DND-41 (cell line): Measurements from ENCODE around the gene KIF17.
A peak's percentile ranks its signal among the peaks of the same experiment; 100 is the strongest.

ENCODE experiments used
- ATAC-seq: fragments of 200-7000 bp; cut with Tn5 transposase; 3 replicates; pipeline ENCODE4 v1.9.1; 2021; ENCODE audit warnings: low read depth; ENCODE audit not compliant: insufficient read depth
- DNase-seq: peaks from one replicate; pipeline ENCODE4 v3.0.0-alpha.2; 2020
- H2AFZ ChIP-seq: 2 replicates; pipeline ENCODE4 v1.6.0; 2012; ENCODE audit warnings: low read depth, low read length
- H3K27ac ChIP-seq: 2 replicates; pipeline ENCODE4 v1.5.1; 2012; ENCODE audit warnings: low read length, inconsistent platforms
- H3K27me3 ChIP-seq: fragments of 200-600 bp; sonication (generic); 2 replicates; pipeline ENCODE4 v1.6.0; 2012; ENCODE audit warnings: low read length, mild to moderate bottlenecking, inconsistent platforms; ENCODE audit not compliant: insufficient read depth, poor library complexity
- H3K36me3 ChIP-seq: 2 replicates; pipeline ENCODE4 v1.5.1; 2012; ENCODE audit warnings: low read length, inconsistent platforms; ENCODE audit not compliant: insufficient read depth
- H3K4me1 ChIP-seq: 2 replicates; pipeline ENCODE4 v1.5.1; 2012; ENCODE audit warnings: mild to moderate bottlenecking, low read length; ENCODE audit not compliant: insufficient read depth
- H3K4me2 ChIP-seq: 2 replicates; pipeline ENCODE4 v1.6.0; 2012; ENCODE audit warnings: mild to moderate bottlenecking, moderate library complexity, low read length, inconsistent platforms; ENCODE audit not compliant: insufficient read depth
- H3K4me3 ChIP-seq, 2 experiments: fragments of 200-600 bp in 1 of 2; shearing (Covaris generic) in 1 of 2; 2 replicates each; pipeline ENCODE4 v1.5.1; 2012 to 2016; ENCODE audit warnings: inconsistent platforms in 2 of 2, low read length in 2 of 2, mild to moderate bottlenecking in 2 of 2, low read depth in 1 of 2, moderate library complexity in 1 of 2
- H3K79me2 ChIP-seq: 2 replicates; pipeline ENCODE4 v1.6.0; 2012; ENCODE audit warnings: low read length, inconsistent platforms; ENCODE audit not compliant: insufficient read depth
- H3K9ac ChIP-seq: 2 replicates; pipeline ENCODE4 v1.6.0; 2012; ENCODE audit warnings: low read depth, mild to moderate bottlenecking, inconsistent platforms, low read length, moderate library complexity
- H3K9me3 ChIP-seq: 2 replicates; pipeline ENCODE4 v1.5.1; 2012; ENCODE audit warnings: low read length, moderate library complexity, mild to moderate bottlenecking, inconsistent platforms; ENCODE audit not compliant: insufficient read depth, severe bottlenecking
- H4K20me1 ChIP-seq: 2 replicates; pipeline ENCODE4 v1.6.0; 2012; ENCODE audit warnings: low read length; ENCODE audit not compliant: insufficient read depth
- CTCF ChIP-seq: IDR thresholded peaks from 2 replicates; pipeline ENCODE4 v1.5.1; 2012; ENCODE audit warnings: borderline replicate concordance, low read length, moderate library complexity, mild to moderate bottlenecking; ENCODE audit not compliant: poor library complexity, severe bottlenecking; ENCODE audit errors: extremely low read depth
- EZH2 ChIP-seq: IDR thresholded peaks from 3 replicates; pipeline ENCODE4 v1.6.1; 2012; ENCODE audit warnings: borderline replicate concordance, low read depth, mild to moderate bottlenecking, moderate library complexity, low read length, inconsistent platforms; ENCODE audit not compliant: severe bottlenecking

Gene KIF17

GRCh38 chr1:20668581-20668980 lies 49.2 kb downstream of the KIF17 start:
- no peak for TF ChIP-seq EZH2
- TF ChIP-seq CTCF = no peak
- no peaks in the 10 kb centered on the region for H3K36me3 ChIP-seq
- DNase-seq (no peak), ATAC-seq (no peak)
- no peaks in the 10 kb centered on the region for H3K27me3 ChIP-seq
- no peak overlapping the region for H3K9ac ChIP-seq
- H3K79me2 ChIP-seq = no peaks in the 10 kb centered on the region
- H3K9me3 ChIP-seq = no peaks in the 10 kb centered on the region
- H3K4me1 ChIP-seq = 0 out of 2 replicates have a peak, but pooled peaks cover 8% of the 10 kb centered on the region
- H3K4me3 ChIP-seq = no peak overlapping the region
- no peak overlapping the region for H2AFZ ChIP-seq
- H3K4me2 ChIP-seq = no peak overlapping the region
- no peak overlapping the region for H3K27ac ChIP-seq
- no peaks in the 10 kb centered on the region; the same call in 1 of the 2 replicates for H4K20me1 ChIP-seq

GRCh38 chr1:20666804-20667203 lies 51.0 kb downstream of the KIF17 start:
- Histone ChIP-seq H3K27me3 (no peaks in the 10 kb centered on the region), H3K27ac (no peak overlapping the region), H4K20me1 (no peaks in the 10 kb centered on the region), H3K4me3 (no peak overlapping the region), H3K9me3 (no peaks in the 10 kb centered on the region), H3K79me2 (peaks cover 5% of the 10 kb centered on the region; the same call in 1 of the 2 replicates), H2AFZ (peak overlapping the region; percentile 63), H3K4me2 (0 out of 2 replicates have a peak overlapping the region, but pooled peaks have one; percentile 2), H3K9ac (no peak overlapping the region), H3K36me3 (no peaks in the 10 kb centered on the region; the same call in 1 of the 2 replicates), H3K4me1 (peaks cover 18% of the 10 kb centered on the region)
- ATAC-seq (peak; percentile 74), DNase-seq (peak; percentile 34)
- TF ChIP-seq EZH2 (no peak), CTCF (no peak)

- H3K79me2 ChIP-seq = peaks cover 9% of the 10 kb centered on the region
- no peaks in the 10 kb centered on the region; the same call in 1 of the 2 replicates for H3K36me3 ChIP-seq
- no peak for ATAC-seq
- no peaks in the 10 kb centered on the region for H4K20me1 ChIP-seq
- no peak for TF ChIP-seq CTCF
- no peak for TF ChIP-seq EZH2
- H2AFZ ChIP-seq = peak overlapping the region; percentile 63; the same call in 1 of the 2 replicates
- no peak for DNase-seq
- H3K27ac ChIP-seq = no peak overlapping the region
- peaks cover 19% of the 10 kb centered on the region for H3K4me1 ChIP-seq
- H3K27me3 ChIP-seq = no peaks in the 10 kb centered on the region
- H3K9ac ChIP-seq = no peak overlapping the region; the same call in 1 of the 2 replicates
- no peaks in the 10 kb centered on the region for H3K9me3 ChIP-seq
- no peak overlapping the region for H3K4me2 ChIP-seq
- H3K4me3 ChIP-seq = no peak overlapping the region
Observed at GRCh38 chr1:20666146-20666545, 51.7 kb downstream of the KIF17 start.

GRCh38 chr1:20665726-20666125 lies 52.1 kb downstream of the KIF17 start:
- Histone ChIP-seq H3K9ac (no peak overlapping the region; the same call in 1 of the 2 replicates), H2AFZ (peak overlapping the region; percentile 63)

More at GRCh38 chr1:20665726-20666125, 52.1 kb downstream of the KIF17 start:
- H3K9me3 ChIP-seq = no peaks in the 10 kb centered on the region
- DNase-seq (no peak), ATAC-seq (no peak)
- no peaks in the 10 kb centered on the region; the same call in 1 of the 2 replicates for H3K36me3 ChIP-seq
- H4K20me1 ChIP-seq = no peaks in the 10 kb centered on the region
- peaks cover 13% of the 10 kb centered on the region for H3K79me2 ChIP-seq
- no peak overlapping the region for H3K27ac ChIP-seq
- H3K27me3 ChIP-seq = no peaks in the 10 kb centered on the region
- no peak overlapping the region for H3K4me2 ChIP-seq
- TF ChIP-seq CTCF = no peak
- no peak for TF ChIP-seq EZH2
- H3K4me3 ChIP-seq = no peak overlapping the region
- peaks cover 19% of the 10 kb centered on the region for H3K4me1 ChIP-seq
